GM18505 (cell line): ENCODE data around the gene EPC2.
"Not testable (repeated sequence)": the region's sequence is repeated elsewhere in the genome, so short reads cannot be mapped to it uniquely, and the experiment has no call there.

Experiments
- ATAC-seq: cut with Tn5 transposase; IDR thresholded peaks from one replicate; pipeline ENCODE4 v1.9.1; 2021; ENCODE audit not compliant: unreplicated experiment
- POLR2A ChIP-seq: IDR thresholded peaks from 4 replicates; pipeline ENCODE4 v1.6.1; 2011; ENCODE audit warnings: borderline replicate concordance; ENCODE audit not compliant: insufficient read depth, insufficient read length; ENCODE audit errors: extremely low read depth

Gene EPC2

DNA sequence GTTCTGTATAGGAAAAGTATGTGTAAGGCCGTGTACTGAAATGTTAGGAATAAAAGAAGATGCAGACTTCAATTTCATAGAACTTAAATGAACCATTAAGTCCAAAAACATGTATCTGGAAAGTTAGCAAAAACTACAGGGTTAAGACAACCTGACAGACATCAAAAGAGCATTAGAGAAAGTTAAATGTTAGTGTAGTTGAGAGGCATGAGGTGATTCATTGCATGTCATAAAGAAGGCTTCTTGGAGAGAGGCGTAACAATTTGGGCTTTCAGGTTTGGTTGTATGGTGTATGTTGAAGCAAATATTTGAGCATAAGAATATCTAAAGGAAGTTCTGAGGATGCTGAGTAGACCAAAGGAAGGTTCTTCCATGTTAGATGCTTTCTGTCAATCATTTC is 6.3 kb downstream of the EPC2 start:
- TF ChIP-seq POLR2A = no peak
- no peak for ATAC-seq

DNA sequence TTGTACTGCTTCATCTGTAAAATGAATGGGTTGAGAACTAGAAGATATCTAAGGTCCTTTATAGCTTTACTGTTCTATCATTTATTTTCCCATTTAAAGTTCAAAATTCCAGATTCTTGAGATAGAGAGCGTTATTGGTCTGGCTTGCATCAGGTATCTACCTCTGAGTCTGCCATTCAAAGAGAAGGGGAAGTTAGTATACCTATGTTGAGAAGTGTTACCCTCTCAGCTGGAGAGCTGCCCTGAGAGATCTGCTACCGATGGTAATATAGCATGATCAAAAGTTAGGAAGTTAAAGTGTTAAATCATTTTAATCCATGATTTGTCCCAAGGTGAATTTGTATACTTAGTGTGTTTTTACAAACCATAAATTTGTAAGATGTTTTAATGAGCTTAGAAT is 7.4 kb downstream of the EPC2 start:
- no peak for TF ChIP-seq POLR2A
- no peak for ATAC-seq

DNA sequence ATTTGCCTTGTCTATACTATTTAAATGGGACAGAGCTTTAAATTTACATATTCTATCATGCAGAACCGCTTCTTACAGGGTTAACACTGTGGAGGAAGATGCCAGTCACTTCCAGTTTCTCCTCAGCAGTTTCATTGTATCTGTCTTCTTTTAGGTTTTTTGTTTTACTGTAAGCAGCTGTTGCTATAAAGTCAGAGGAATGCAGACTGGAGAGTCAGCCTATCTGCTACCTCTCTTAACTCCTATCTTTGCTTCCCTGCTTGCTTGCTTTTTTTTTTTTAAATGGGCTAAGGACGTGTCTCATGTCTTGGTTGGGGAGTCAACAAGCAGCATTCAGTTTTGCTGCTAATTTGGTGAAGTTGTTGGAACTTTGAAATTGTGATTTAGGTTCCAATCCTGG is 8.9 kb downstream of the EPC2 start:
- no peak for TF ChIP-seq POLR2A
- ATAC-seq = peak; percentile 76

DNA sequence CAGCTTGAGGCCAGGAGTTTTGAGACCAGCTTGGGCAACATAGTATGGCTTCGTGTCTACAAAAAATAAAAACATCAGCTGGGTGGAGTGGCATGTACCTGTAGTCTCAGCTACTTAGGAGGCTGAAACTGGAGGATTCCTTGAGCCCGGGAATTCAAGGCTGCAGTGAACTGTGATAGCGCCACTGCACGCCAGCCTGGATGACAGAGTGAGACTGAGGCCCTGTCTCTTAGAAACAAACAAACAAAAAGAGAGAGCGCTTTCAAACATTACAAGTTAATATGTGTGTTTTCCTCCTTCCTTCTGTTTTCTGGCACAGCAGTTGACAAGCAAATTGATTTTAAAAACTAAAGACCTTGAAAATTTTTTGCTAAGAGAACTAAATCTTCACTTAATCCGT is 9.9 kb downstream of the EPC2 start:
- no peak for TF ChIP-seq POLR2A
- ATAC-seq = no peak

DNA sequence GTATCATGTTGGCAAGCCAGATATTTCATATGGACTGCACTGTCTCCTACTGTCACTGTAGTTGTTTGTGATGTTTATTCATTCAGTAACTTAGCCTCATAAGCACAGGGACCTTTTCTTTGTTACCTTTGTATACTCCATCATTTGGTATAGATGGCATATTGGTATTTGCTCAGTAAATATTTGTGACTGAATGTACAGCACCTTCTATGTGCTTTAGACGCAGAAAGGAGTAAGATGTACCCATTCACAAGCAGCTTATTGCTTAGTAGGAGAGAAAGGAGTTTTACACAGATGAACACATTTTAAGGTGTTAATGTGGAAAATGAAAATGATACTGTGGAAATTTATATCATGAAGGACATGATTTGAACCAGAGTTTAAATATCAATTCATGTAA is 12.0 kb downstream of the EPC2 start:
- TF ChIP-seq POLR2A = no peak
- ATAC-seq = no peak

DNA sequence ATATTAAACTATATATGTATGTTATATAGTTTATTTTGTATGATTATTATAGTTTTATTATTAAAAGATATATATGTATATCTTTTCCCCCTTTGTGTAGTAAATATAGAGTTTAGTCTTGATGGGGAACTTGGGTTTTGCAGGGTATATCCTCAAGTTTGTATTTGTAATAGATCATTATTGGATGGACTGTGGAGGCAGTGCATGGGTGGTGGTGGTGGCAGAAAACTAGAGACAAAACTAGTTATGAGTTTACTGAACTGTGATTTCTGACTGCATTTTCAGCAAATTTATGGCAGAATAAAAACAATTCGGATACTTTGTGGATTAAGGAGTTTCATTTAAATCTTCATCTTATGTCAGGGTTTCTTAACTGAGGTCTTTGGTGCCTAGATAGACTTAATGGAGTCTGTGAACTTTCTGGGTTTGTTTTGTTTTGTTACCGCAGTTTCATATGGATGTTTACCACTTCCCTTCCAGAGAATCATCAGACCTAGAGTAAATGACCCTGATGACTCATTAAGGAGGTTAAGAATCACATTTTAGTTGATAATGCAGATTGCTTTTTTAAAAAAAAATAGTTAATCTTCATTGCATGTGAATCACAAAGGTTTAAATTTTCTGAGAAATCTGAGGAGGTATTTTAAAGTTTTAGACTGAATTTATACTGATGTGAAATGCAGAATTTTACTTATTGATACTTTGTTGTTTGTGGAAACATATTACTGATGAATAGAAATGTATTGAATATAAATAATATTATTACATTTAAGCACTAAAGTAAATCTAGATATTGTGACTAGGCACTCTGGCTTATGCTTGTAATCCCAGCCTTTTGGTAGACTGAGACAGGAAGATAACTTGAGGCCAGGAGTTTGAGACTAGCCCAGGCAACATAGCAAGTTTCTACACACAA is 14.5 kb downstream of the EPC2 start:
- TF ChIP-seq POLR2A = no peak
- ATAC-seq = peak; percentile 93

DNA sequence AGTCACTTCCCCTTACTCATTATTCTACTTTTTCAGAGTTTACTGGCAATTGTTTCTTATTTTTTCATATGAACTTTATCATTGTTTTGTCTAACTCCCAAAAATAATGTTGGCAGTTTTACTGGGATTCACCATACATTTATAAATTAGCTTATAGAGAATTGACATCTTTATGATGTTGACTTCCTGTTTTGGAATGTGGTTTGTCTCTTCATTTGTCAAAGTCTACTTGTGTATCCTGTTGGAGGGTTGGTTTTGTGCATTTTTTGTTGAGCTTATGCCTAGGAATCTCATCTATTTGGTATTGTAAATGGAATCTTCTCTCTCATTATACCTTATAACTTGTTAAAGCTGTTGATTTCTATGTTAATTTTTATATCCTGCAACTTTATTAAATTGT is 16.4 kb downstream of the EPC2 start:
- TF ChIP-seq POLR2A = no peak
- no peak for ATAC-seq

DNA sequence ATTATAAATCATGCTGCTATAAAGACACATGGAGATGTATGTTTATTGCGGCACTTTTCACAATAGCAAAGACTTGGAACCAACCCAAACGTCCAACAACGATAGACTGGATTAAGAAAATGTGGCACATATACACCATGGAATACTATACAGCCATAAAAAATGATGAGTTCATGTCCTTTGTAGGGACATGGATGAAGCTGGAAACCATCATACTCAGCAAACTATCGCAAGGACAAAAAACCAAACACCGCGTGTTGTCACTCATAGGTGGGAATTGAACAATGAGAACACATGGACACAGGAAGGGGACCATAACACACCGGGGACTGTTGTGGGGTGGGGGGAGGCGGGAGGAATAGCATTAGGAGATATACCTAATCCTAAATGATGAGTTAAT is 17.8 kb downstream of the EPC2 start:
- not testable (repeated sequence) for ATAC-seq

DNA sequence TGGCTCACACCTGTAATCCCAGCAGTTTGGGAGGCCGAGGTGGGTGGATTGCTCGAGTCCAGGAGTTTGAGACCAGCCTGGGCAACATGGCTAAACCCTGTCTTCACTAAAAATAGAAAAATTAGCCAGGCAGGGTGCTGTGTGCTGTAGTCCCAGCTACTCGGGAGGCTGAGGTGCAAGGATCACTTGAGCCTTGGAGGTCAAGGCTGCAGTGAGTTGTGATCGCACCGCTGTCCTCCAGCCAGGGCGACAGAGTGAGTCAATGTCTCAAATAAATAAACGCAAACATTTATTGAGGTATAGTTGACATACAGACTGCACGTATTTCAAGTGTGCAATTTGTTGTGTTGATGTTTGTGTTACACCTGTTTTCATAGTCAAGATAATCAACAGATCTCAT is 19.7 kb downstream of the EPC2 start:
- ATAC-seq = no peak
- no peak for TF ChIP-seq POLR2A

DNA sequence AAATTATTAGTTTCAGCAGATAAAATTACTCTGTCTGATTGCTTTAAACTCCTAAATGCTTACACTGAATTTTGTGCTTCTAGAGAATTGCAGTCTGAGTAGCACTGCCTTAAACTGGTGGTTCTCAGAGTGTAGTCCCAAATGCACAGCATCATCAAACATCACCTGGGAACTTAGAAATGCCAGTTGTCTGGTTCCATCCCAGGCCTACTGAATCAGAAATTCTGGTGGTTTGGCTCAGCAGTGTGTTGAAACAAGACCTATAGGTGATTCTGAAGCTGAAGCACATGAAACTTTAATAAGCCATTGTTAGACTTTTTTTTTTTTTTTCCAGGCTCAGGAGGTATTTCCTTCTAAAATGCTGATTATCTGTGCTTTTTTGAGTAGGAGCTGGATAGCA is 22.0 kb downstream of the EPC2 start:
- ATAC-seq = no peak
- TF ChIP-seq POLR2A = no peak

DNA sequence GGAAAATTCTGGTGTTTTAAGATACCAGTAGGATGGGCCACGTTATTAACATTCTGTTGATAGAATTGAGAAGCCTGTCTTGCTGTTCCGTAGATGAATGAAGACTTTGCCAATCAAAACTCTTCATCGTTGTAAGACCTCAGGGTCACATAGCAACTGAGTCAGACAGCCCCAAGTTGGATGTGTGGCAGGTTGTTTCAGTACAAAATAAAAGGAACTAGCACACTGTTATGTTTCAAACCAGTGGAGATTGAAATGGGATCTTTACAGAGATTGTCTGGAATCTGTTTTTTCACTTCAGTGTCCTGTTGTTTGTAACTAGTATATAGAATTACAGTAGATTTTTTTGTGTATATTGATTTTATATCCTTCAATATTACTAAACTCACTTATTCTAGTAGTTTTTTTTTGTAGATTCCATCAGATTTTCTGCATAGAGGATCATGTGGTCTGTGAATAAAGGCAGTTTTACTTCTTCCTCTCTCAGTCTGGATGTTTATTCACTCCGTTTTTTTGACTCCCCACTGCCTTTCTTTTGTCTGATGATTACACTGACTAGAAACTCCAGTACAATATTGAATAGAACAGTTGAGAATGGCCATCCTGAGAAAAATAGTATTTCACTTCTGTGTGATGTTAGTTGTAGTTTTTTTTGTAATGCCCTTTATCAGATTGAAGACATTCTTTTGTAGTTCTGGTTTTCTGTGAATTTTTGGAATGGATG is 22.7 kb downstream of the EPC2 start:
- ATAC-seq = no peak
- TF ChIP-seq POLR2A = no peak

DNA sequence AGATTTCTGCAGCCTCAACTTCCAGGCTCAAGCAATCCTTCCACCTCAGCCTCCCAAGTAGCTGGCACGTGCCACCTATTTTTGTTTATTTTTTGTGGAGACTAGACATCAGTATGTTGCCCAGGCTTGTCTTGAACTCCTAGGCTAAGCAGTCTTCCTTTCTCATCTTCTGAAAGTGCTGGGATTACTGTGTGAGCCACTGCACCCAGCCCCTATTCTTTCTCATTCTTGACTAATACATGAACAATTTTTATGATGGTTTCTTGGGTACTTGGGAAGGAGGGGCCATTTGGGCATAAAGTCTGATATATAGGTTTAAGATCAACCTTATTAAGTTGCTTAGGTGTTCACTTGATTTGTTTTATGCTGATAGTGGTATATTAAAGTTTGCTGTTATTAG is 26.2 kb downstream of the EPC2 start:
- TF ChIP-seq POLR2A = no peak
- no peak for ATAC-seq

DNA sequence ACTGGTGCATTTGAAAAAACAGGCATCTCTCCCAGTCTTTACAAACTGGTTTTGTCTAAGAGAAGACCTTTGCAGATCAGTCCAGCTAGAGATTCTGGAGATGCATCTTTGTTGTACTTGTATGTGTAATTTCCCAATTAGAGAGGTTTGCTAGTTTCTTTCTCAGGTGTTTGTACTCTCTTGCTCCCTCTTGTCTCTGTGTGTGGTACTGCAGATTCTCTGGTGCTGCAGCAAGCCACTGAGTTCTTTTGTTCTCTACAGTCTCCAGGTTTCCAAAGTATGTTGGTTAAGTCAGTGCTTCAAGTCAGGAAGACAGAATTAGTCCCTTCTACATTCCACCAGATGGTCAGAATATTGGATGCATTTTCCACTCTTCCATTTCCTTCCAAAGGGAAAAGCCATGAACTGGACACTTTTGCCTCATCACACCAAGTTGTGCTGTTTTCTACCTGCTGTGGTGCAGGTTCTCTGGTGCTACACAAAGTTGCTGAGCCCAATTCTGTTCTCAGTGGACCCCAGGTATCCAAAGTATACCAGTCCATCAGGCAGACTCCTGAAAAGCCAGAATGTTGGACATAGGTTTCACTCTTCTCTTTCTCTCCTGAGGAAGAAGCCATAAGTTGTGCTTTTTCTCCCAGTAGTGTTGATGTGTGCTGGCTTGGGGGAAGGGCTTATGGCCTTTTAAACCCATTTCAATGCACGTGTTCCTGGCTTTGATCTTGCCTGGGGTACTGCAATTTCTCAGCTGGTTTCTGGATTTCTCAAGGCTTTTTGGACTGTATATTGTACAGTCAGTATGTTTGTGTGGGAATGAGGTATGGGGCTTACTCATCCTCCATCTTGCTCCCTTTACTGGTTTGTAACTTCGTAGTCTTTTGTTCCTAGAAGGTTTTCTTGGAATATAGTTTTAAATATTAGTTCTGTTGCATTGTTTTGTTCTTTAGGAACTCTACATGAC is 29.8 kb downstream of the EPC2 start:
- TF ChIP-seq POLR2A = no peak
- ATAC-seq = peak; percentile 65
